H1 (cell line): ENCODE measurements around the gene TLE4. TPM values are rescaled to one million over a fixed set of nuclear protein-coding genes. Genes with fewer than 3 reads are reported as not detected.

Source experiments
- CTCF ChIA-PET: fragments of 300-600 bp; sonication (Branson Sonifier 250); formaldehyde crosslinking; loops from one replicate; lab custom pipeline; 2021; ENCODE audit not compliant: partially characterized antibody; lab: Charles Lee
- POLR2A ChIA-PET: fragments of 300-600 bp; sonication (Branson Sonifier 250); formaldehyde crosslinking; loops from one replicate; lab custom pipeline; 2021; ENCODE audit warnings: inconsistent platforms; ENCODE audit not compliant: partially characterized antibody; lab: Charles Lee
- DNase-seq, 2 experiments: peaks; one replicate each; pipeline versions ENCODE4 v3.0.0 to v3.0.0-alpha.2; 2010 to 2022; ENCODE audit warnings: low spot score in 2 of 2, low read depth in 1 of 2, mixed read lengths in 1 of 2
- FAIRE-seq: peaks from 2 replicates; lab custom pipeline; 2011; peaks lifted over from hg19 to GRCh38; lab: Jason Lieb, UNC
- H2AFZ ChIP-seq: 2 replicates; pipeline ENCODE4 v1.8.1; 2012; ENCODE audit warnings: low read length, inconsistent platforms
- H2AK5ac ChIP-seq: 2 replicates; pipeline ENCODE4 v1.6.1; 2013; ENCODE audit warnings: low read depth, low read length
- H2BK120ac ChIP-seq: replicated peaks from 2 replicates; pipeline ENCODE3; 2013; ENCODE audit warnings: low read depth, low read length, inconsistent platforms
- H2BK12ac ChIP-seq: 2 replicates; pipeline ENCODE4 v1.6.1; 2013; ENCODE audit warnings: low read depth, low read length
- H2BK15ac ChIP-seq: 2 replicates; pipeline ENCODE4 v1.6.1; 2013; ENCODE audit warnings: low read length
- H2BK20ac ChIP-seq: 2 replicates; pipeline ENCODE4 v1.6.1; 2013; ENCODE audit warnings: low read length
- H2BK5ac ChIP-seq: 2 replicates; pipeline ENCODE4 v1.6.1; 2013; ENCODE audit warnings: low read depth, low read length
- H3K14ac ChIP-seq: 2 replicates; pipeline ENCODE4 v1.6.1; 2013; ENCODE audit warnings: inconsistent platforms; ENCODE audit not compliant: insufficient read length
- H3K18ac ChIP-seq: 2 replicates; pipeline ENCODE4 v1.6.1; 2013; ENCODE audit warnings: low read length; ENCODE audit errors: extremely low read depth
- H3K23ac ChIP-seq: 2 replicates; pipeline ENCODE4 v1.6.1; 2013; ENCODE audit warnings: inconsistent platforms; ENCODE audit not compliant: insufficient read length
- H3K23me2 ChIP-seq: 2 replicates; pipeline ENCODE4 v1.6.1; 2013; ENCODE audit warnings: low read depth, low read length
- H3K27ac ChIP-seq: 2 replicates; pipeline ENCODE4 v1.6.1; 2011; ENCODE audit warnings: low read depth, low read length, inconsistent platforms
- H3K27me3 ChIP-seq, 4 experiments: replicated peaks in 1 of 4; 1 replicate in 1 of 4; 2 replicates in 3 of 4; pipeline versions ENCODE4 v1.6.1 to v1.8.1; 2011 to 2013; ENCODE audit warnings: low read length in 3 of 4, mild to moderate bottlenecking in 3 of 4, inconsistent platforms in 2 of 4, mixed read lengths in 2 of 4, moderate library complexity in 1 of 4; ENCODE audit not compliant: control insufficient read depth in 3 of 4, insufficient read depth in 3 of 4; ENCODE audit errors: extremely low read depth in 1 of 4
- H3K36me3 ChIP-seq, 4 experiments: 2 replicates each; pipeline versions ENCODE4 v1.6.1 to v1.8.1; 2011 to 2013; ENCODE audit warnings: mild to moderate bottlenecking in 4 of 4, low read length in 3 of 4, moderate library complexity in 2 of 4, control low read depth in 1 of 4, inconsistent platforms in 1 of 4; ENCODE audit not compliant: insufficient read depth in 4 of 4, control insufficient read depth in 2 of 4
- H3K4ac ChIP-seq: replicated peaks from 2 replicates; pipeline ENCODE3; 2013; ENCODE audit warnings: low read length, low read depth, mixed read lengths, inconsistent platforms; ENCODE audit not compliant: insufficient read length
- H3K4me1 ChIP-seq, 4 experiments: replicated peaks in 1 of 4; 1 replicate in 1 of 4; 2 replicates in 3 of 4; pipeline versions ENCODE4 v1.6.1 to v1.8.1; 2011 to 2013; ENCODE audit warnings: low read length in 3 of 4, inconsistent platforms in 2 of 4, mixed read lengths in 1 of 4; ENCODE audit not compliant: insufficient read depth in 4 of 4, control insufficient read depth in 3 of 4
- H3K4me2 ChIP-seq, 2 experiments: 2 replicates each; pipeline versions ENCODE4 v1.6.1 to v1.8.1; 2011 to 2013; ENCODE audit warnings: low read depth in 2 of 2, low read length in 2 of 2, control low read depth in 1 of 2, inconsistent platforms in 1 of 2, mild to moderate bottlenecking in 1 of 2; ENCODE audit not compliant: insufficient read depth in 1 of 2
- H3K4me3 ChIP-seq, 4 experiments: fragments of 200-600, 300-600 bp in 1 of 4; sonication (generic), shearing (Covaris generic), sonication (Bioruptor Twin) in 1 of 4; 2 replicates each; pipeline versions ENCODE4 v1.5.1 to v1.8.1; 2011 to 2016; ENCODE audit warnings: low read length in 4 of 4, low read depth in 3 of 4, control low read depth in 2 of 4, inconsistent platforms in 2 of 4, mild to moderate bottlenecking in 2 of 4, mixed read lengths in 1 of 4, moderate library complexity in 1 of 4; ENCODE audit not compliant: insufficient read depth in 2 of 4; ENCODE audit errors: extremely low read depth in 1 of 4
- H3K56ac ChIP-seq: replicated peaks from 2 replicates; pipeline ENCODE3; 2013; ENCODE audit warnings: low read depth, mild to moderate bottlenecking, mixed read lengths, low read length, inconsistent platforms; ENCODE audit not compliant: insufficient read length
- H3K79me1 ChIP-seq: 2 replicates; pipeline ENCODE4 v1.6.1; 2013; ENCODE audit warnings: low read depth, low read length, control low read depth
- H3K79me2 ChIP-seq, 2 experiments: 2 replicates each; pipeline versions ENCODE4 v1.6.1 to v1.8.1; 2012 to 2013; ENCODE audit warnings: low read length in 2 of 2, mild to moderate bottlenecking in 2 of 2, inconsistent platforms in 1 of 2; ENCODE audit not compliant: insufficient read depth in 2 of 2, control insufficient read depth in 1 of 2
- H3K9ac ChIP-seq, 4 experiments: replicated peaks in 1 of 4; 1 replicate in 1 of 4; 2 replicates in 3 of 4; pipeline versions ENCODE4 v1.6.1 to v1.8.1; 2011 to 2013; ENCODE audit warnings: low read depth in 3 of 4, low read length in 3 of 4, control low read depth in 2 of 4, mild to moderate bottlenecking in 2 of 4, moderate library complexity in 2 of 4, inconsistent platforms in 1 of 4; ENCODE audit errors: extremely low read depth in 1 of 4
- H3K9me3 ChIP-seq, 2 experiments: 2 replicates each; pipeline versions ENCODE4 v1.6.1 to v1.8.1; 2012 to 2013; ENCODE audit warnings: mild to moderate bottlenecking in 2 of 2, moderate library complexity in 2 of 2, control low read depth in 1 of 2, inconsistent platforms in 1 of 2, low read depth in 1 of 2, low read length in 1 of 2, mixed read lengths in 1 of 2; ENCODE audit not compliant: insufficient read depth in 2 of 2
- H4K20me1 ChIP-seq, 2 experiments: replicated peaks in 1 of 2; 2 replicates each; pipeline versions ENCODE3 to v1.8.1; 2011 to 2013; ENCODE audit warnings: inconsistent platforms in 2 of 2, low read length in 2 of 2, mild to moderate bottlenecking in 1 of 2; ENCODE audit not compliant: insufficient read depth in 2 of 2, control insufficient read depth in 1 of 2
- H4K5ac ChIP-seq: 2 replicates; pipeline ENCODE4 v1.6.1; 2013; ENCODE audit warnings: low read length, low read depth, mixed read lengths, inconsistent platforms; ENCODE audit not compliant: insufficient read length
- H4K8ac ChIP-seq: 2 replicates; pipeline ENCODE4 v1.8.0; 2013; ENCODE audit warnings: mild to moderate bottlenecking, moderate library complexity, low read length, inconsistent platforms; ENCODE audit not compliant: insufficient read depth; ENCODE audit errors: extremely low read depth
- H4K91ac ChIP-seq: replicated peaks from 2 replicates; pipeline ENCODE3; 2013; ENCODE audit warnings: low read length, mixed read lengths, inconsistent platforms; ENCODE audit not compliant: insufficient read length
- NRF1 ChIP-seq: IDR thresholded peaks from 2 replicates; pipeline ENCODE4 v1.6.1; 2011; ENCODE audit warnings: mild to moderate bottlenecking, low read depth, low read length, improper control_type of control experiment
- SIRT6 ChIP-seq: IDR thresholded peaks from one replicate; pipeline ENCODE4 v1.7.1; 2012; ENCODE audit warnings: low read length, inconsistent platforms
- WGBS, 2 experiments: shearing (Covaris generic) in 1 of 2; methylation state at CpG; one replicate each; pipeline versions ENCODE4 v1.1.6 to v1.1.7; 2013 to 2015; ENCODE audit warnings: low lambda C conversion rate in 2 of 2, mixed read lengths in 2 of 2, inconsistent platforms in 1 of 2, low coverage in 1 of 2, missing lambda C conversion rate in 1 of 2; ENCODE audit not compliant: insufficient replicate concordance in 2 of 2, insufficient coverage in 1 of 2, insufficient read length in 1 of 2; ENCODE audit errors: extremely low coverage in 1 of 2, missing lambda C conversion rate in 1 of 2; 5-methylcytosine and 5-hydroxymethylcytosine counted together
- polyA plus RNA-seq, 7 experiments: library from polyadenylated mRNA; depleted of rRNA in 3 of 7; stranded (reverse) in 5 of 7; unstranded in 2 of 7; fragments of >200 nt in 5 of 7; fragments of 200-250 nt in 2 of 7; gene quantifications; 1 replicate in 5 of 7; 2 replicates in 1 of 7; 4 replicates in 1 of 7; pipeline versions ENCODE4 v1.2.1 to v1.2.3, GENCODE V29; 2011 to 2013; ENCODE audit warnings: missing spikeins in 2 of 7, mixed read lengths in 2 of 7
- total RNA-seq: library from RNA; stranded (reverse); fragmentation: NEBNext Ultra II Directional; extraction: Animal tissue kit (Norgen Biotek cat#: 25700); gene quantifications from 2 replicates; pipeline ENCODE4 v1.2.1, GENCODE V29; 2021

Gene TLE4
- total and polyA plus RNA-seq, 2 of the 8 experiments (the other 6 are each of a cell fraction or from before 2014, with no cell fraction given) = 32.4 to 36.9 TPM

DNA sequence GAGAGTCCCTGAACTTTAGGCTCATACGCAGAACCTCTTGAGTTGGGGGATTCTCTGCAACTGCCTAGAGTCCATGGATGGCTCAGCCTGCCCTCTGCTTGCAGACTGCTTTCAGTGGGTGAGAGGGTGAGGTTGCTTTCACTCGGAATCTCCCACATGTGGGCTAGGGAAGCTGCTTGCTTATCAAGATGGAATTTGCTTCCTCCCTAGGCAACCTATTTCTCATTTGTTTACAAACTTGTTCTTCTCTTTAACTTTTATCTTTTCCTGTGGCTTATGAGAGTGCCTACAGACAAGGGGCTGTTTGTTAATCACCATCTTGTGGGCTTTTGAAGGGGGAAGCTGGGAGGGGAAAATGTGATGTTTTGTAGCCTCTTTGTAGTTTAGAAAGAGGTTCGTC lies 10.0 kb downstream of the TLE4 start:
- FAIRE-seq = no peak
- DNase-seq = no peak
- H2AFZ ChIP-seq = no peak overlapping the region

More for the DNA sequence above, 10.0 kb downstream of the TLE4 start:
- TF ChIP-seq NRF1 = no peak
- TF ChIP-seq SIRT6 = no peak
- H2AK5ac ChIP-seq = no peak overlapping the region
- H3K4me2 ChIP-seq = peak overlapping the region; percentile 1 to 24; a peak in 1 of 4 replicates
- POLR2A ChIA-PET = interaction anchor here (1.2 to 6.1 kb wide), 3 partner anchors 8 to 113 kb away, joined by 3 to 36 read pairs (median 5); partner anchors contain the start of gene TLE4
- H2BK5ac ChIP-seq = no peak overlapping the region
- H3K23ac ChIP-seq = no peak overlapping the region
- H3K56ac ChIP-seq = no peak overlapping the region
- peaks cover 5% of the 10 kb centered on the region; the same call in 1 of the 2 replicates for H3K79me1 ChIP-seq
- H2BK15ac ChIP-seq = no peak overlapping the region
- H3K27me3 ChIP-seq = no peaks in the 10 kb centered on the region
- no peaks in the 10 kb centered on the region for H3K9me3 ChIP-seq
- H2BK20ac ChIP-seq = no peak overlapping the region
- H4K8ac ChIP-seq = no peak overlapping the region
- CTCF ChIA-PET = interaction anchor here (1.1 to 2.2 kb wide), 2 partner anchors 32 to 150 kb away, joined by 4 to 5 read pairs; no protein-coding TSS in a partner anchor
- H3K4me3 ChIP-seq = no peak overlapping the region
- peaks cover 5 to 11% (median 9%) of the 10 kb centered on the region in 4 experiments for H3K4me1 ChIP-seq
- peak overlapping the region; percentile 11 for H4K91ac ChIP-seq
- H3K9ac ChIP-seq = no peak overlapping the region; a peak in 1 of 7 replicates
- WGBS, 2 experiments = 75% methylated on average over 3 of the region's 3 CpGs; no CpG with 5 or more reads in 1 of the 2 experiments
- H4K5ac ChIP-seq = no peak overlapping the region
- H4K20me1 ChIP-seq = peaks cover 6 to 8% of the 10 kb centered on the region in 2 experiments
- no peak overlapping the region for H3K4ac ChIP-seq
- no peak overlapping the region for H3K27ac ChIP-seq
- H3K18ac ChIP-seq = no peak overlapping the region
- H3K36me3 ChIP-seq = peaks cover 0 to 18% (median 0%) of the 10 kb centered on the region in 4 experiments; a peak in 3 of 8 replicates
- peaks cover 5 to 78% of the 10 kb centered on the region in 2 experiments; a peak in 3 of 4 replicates for H3K79me2 ChIP-seq
- no peaks in the 10 kb centered on the region for H3K23me2 ChIP-seq
- H3K14ac ChIP-seq = no peak overlapping the region
- no peak overlapping the region for H2BK120ac ChIP-seq
- 0 out of 2 replicates have a peak overlapping the region, but pooled peaks have one; percentile 51 for H2BK12ac ChIP-seq
